AG08396 (cell line): Measurements from ENCODE around the gene MOCS1.

ENCODE experiments used
- DNase-seq: peaks from one replicate; pipeline ENCODE4 v3.0.0; 2012; ENCODE audit warnings: low spot score, mixed read lengths

MOCS1 gene

DNA sequence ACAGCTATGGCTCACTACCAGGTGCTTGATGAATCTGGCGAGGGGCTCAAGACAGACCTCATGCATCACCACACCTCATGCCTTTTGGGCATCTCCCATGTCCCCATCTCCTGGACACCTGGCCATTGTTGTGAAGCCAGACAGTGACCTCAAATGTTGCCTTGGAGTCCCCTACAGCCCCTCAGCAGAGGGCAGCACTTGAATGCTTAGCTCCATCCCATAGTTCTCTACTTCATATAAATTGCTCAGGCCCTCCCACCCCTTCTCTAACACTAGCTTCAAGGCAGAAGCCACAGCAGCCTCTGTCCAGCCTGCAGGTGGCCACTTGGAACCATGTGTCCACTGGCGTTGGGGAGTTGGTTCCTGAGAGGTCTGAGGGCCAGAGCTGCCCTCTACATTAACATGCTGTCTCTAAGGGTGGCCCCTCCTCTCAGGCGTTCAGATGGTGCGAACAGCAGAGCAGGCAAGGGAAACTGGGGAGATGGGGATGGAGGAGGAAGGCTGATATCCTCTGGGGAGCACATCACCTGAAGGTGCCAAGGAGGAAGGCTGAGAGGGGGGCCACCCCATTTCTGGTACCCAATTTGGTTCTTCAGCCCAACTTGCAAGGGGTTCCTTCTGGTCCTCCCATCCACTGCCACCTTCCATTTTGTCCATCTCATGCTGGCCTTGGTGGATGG is 31.3 kb downstream of the MOCS1 start:
- DNase-seq, result no peak

DNA sequence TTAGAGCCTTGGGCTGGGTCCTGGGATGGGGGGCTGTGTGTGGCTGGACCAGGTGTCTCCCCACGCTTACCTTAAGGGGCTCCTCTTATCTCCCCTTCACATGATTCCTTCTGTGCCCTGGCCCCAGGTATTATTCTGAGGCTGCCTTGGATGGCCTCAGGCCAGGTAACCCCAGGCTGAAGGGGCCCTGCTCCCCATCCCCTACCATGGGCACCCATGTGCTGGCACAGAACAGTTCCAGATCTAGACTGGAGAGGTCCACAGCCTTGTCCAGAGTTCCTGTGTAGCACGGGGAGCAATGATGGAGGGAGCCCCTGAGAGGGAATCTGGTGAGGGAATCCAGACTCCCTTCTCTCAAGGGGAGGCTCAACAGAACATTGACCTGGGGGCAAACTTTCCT is 32.1 kb downstream of the MOCS1 start:
- no peak for DNase-seq

GRCh38 chr6:39901670-39902069 is 32.6 kb downstream of the MOCS1 start:
- DNase-seq, result no peak

DNA sequence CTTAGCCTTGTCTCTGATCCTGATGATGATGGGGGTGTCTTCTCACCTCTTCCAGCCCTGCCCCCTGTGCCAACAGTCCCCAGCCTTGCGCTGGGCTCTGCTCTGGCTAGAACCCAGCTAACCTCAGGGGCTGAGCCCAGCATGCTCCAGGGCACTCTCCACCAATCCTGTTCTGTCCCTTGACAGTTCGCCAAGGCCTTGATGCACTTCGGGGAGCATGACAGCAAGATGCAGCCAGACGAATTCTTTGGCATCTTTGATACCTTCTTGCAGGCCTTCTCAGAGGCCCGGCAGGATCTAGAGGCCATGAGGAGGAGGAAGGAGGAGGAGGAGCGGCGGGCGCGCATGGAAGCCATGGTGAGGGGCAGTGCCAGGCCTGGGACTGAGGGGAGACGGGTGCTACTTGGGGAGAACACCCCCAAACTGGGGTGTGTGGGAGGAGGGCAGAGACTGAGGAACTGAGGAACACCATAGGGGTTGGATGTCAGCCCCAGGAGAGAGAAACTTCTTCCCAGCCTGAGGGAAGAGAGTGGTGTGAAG is 33.1 kb downstream of the MOCS1 start:
- DNase-seq, result no peak

DNA sequence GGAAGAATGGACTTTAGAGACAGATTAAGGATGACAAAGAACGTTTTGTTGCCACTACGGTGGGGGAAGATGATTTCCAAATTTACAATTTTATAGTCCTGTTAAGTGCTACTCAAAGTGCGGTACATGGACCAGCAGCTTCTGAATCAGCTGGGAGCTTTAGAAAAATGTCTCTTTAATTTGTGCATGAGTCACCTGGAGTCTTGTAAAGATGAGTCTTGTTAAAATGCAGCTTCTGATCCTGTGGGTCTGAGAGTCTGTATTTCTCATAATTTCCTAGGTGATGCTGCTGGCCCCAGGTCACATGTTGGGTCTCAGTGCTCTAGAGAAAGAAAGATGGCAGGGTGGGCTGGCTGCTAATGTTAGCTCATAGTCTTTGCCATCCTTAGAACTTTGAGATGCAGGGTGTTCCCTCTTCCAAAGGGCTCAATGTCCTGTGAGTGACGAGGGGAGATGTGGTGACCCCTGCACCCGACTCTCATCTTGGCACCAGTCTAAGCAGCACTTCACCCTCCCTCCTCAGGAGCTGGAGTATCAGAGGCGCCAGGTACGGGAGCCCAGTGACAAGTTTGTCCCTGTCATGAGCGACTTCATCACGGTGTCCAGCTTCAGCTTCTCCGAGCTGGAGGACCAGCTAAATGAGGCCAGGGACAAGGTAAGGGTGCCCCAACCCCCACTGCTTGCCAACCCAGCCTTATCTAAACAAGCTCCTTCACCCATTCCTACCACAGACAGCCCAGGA is 34.5 kb downstream of the MOCS1 start:
- DNase-seq, result no peak

DNA sequence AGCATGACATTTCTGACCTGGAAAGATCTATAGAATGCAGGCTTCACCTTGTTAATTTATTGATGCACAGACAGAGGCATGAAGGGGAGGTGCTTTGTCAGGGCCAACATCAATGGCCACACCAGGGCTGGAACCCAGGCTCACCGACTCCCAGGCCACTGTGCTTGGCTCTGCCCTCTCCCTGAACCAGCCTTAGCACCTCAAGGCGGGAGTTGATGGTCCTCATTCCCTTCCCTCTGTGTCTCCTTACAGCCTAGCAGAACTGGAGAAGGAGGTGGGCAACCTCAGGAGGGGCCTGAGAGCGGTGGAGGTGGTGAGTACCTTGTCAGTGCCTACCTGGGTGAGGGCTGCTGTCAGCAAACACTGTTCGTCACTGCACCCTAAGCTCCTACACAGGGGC is 35.6 kb downstream of the MOCS1 start:
- no peak for DNase-seq

DNA sequence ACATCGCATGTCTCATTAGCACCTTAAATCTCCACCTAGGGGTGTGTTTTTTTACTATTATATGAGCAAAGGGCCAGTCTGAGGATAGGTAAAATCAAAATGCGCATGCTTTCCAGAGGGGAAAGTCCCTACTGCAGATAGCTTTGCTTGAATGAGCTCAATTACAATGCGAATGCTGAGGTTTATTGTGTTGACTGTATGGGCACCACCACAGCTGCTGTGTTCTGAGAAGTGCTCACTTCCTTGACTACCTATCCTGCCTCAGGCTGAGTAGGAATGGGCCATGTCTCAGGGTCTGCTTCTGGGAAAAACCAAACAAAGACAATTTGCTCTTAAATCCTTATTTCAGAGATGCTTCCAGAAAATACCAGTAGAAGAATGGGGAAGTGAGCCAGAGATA is 36.6 kb downstream of the MOCS1 start:
- DNase-seq, result no peak

DNA sequence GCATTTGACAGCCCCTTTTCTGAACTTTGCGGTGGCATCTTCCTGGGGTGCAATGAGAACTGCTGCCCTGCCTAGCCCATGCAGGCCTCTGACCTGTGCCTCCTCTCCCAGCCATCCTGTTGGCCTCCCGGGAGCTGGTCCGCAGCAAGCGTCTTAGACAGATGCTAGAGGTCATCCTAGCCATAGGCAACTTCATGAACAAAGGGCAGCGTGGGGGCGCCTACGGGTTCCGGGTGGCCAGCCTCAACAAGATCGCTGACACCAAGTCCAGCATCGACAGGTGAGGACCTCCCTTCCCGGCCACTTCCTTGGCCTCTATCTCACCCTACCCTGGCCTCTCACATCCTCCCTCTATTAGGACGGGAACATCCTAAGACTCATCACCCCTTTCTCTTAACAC is 37.6 kb downstream of the MOCS1 start:
- DNase-seq, result no peak

DNA sequence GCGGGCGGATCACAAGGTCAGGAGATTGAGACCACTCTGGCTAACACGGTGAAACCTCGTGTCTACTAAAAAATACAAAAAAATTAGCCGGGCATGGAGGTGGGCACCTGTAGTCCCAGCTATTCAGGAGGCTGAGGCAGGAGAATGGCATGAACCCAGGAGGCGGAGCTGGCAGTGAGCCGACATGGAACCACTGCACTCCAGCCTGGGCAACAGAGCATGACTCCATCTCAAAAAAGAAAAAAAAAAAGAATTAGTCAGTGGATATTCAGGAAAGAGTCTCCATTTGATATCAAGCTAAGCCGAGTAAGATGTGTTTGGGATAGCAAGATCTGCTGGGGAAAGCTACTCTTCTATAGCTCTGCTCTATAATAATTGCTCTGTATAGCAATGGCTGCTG is 41.0 kb downstream of the MOCS1 start:
- DNase-seq, result no peak

DNA sequence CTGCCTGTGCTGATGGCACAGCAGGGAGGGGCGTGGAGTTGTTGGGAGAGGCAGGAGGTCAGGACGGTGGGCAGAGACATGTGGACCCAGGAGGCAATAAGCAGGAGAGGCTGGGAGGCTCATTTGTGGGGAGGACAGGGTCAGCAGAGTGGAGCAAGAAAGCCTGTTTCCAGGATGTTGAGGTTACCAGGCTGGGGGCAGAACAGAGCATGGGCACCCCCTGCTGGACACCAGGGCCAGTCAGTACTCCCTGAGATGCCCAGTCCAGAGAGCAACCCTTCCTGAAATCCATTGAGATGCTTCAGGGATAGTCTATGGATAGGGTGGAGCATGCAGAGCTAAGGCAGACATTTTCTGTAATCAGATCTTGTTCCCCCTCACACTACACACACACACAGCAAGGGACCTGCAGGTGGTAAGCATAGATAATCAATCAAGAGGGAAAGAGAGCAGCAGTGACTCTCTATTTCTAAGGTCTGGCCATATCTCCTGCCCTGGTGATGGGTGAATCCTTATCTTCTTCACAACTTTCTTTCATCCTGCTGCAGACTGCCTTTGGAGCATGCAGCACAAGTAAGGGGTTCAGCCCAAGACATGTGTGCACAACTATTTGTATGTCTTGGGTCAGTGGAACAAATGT is 41.7 kb downstream of the MOCS1 start:
- DNase-seq, result peak; percentile 84

- no peak for DNase-seq
Observed at GRCh38 chr6:39891976-39892375, 42.3 kb downstream of the MOCS1 start.

DNA sequence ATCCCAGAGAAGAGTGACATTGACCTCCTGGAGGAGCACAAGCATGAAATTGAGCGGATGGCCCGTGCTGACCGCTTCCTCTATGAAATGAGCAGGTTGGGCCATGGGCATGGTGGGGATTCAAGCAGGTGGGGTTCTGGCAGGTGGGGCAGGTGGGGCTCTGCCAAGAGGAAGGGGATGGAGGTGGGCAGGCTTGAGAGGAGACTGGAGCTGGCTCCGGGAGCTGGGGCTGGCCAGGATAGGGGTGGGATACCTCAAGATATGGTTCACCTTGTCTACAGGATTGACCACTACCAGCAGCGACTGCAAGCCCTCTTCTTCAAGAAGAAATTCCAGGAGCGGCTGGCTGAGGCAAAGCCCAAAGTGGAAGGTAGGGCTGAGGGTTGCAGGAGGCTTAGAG is 42.9 kb downstream of the MOCS1 start:
- DNase-seq, result no peak

DNA sequence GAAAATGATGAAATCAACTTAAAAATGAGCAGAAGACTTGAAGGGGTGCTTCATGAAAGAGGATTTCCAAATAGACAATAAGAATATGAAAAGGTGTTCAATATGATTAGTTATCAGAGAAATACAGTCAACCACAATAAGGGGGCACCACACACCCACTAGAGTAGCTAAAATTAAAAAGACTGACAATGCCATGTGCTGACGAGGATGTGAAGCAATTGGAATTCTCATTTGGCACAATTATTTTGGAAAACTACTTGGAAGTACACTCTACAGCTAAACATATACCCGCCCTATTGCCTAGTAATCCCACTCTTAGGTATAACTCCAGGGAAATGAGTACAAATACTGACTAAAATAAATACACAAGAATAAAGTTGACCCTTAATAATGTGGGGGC is 45.0 kb downstream of the MOCS1 start:
- DNase-seq, result no peak

GRCh38 chr6:39887692-39888450 is 46.4 kb downstream of the MOCS1 start:
- DNase-seq, result peak; percentile 91

- DNase-seq, result no peak
Observed at GRCh38 chr6:39886871-39887270, 47.4 kb downstream of the MOCS1 start.

GRCh38 chr6:39885691-39886090 is 48.6 kb downstream of the MOCS1 start:
- DNase-seq, result no peak

- DNase-seq, result no peak
Observed at GRCh38 chr6:39884696-39885095, 49.6 kb downstream of the MOCS1 start.

- DNase-seq, result peak; percentile 75
Observed at GRCh38 chr6:39882531-39882899, 51.7 kb downstream of the MOCS1 start.

GRCh38 chr6:39881851-39882530 is 52.3 kb downstream of the MOCS1 start:
- DNase-seq, result peak; percentile 68

GRCh38 chr6:39880594-39880993 is 53.7 kb downstream of the MOCS1 start:
- no peak for DNase-seq

DNA sequence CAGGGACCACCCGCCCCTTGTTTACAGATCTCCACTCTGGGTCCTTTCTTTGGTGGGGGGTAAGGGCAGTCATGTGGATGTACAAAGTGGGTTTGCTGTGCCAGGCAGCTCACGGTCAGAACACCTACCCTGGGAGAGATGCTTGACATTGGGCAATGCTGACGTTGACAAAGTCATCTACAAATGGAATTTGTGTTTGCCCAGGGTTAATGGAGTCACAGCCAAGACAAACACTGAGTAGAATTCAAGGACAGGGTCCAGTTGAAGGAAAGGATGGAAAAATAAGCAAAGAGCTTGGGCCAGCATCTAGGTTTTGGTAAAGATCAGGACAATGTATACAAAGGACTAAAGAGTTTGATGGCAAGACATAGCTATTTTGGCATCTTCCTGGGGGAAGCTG is 54.7 kb downstream of the MOCS1 start:
- DNase-seq, result no peak

DNA sequence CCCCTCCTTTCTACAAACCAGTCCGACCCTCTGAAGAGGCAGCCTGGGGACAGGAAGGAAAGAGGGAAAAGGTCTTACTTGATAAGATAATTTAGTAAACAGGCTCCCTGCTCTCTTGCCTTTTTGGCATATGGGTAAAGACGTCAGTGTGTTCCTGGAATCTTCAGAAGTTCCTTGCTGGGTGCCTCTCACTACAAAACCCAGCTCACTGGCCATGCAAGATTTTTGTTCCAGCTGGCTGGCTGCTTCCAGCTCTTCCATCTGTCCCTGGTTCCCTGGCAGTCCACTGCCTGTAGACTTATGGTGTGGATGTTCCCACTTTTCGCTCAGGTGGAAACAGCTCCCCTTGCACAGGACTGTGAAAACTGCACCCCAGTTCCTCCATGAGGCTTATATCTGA is 57.4 kb downstream of the MOCS1 start:
- no peak for DNase-seq
